OCI-LY7 (cell line): ENCODE data around the gene BSND. TPM values are rescaled to one million over a fixed set of nuclear protein-coding genes. Genes with fewer than 3 reads are reported as not detected.

ENCODE experiments used
- BruUV-seq: library from RNA; stranded (reverse); fragments of 400-500 nt; replicated peaks from 2 replicates; lab custom pipeline; 2021; lab: Mats Ljungman, UMichigan
- CTCF ChIA-PET: fragments of 300-600 bp; sonication (Branson Sonifier 250); formaldehyde crosslinking; loops from one replicate; lab custom pipeline; 2022; ENCODE audit warnings: antibody characterized with exemption; ENCODE audit not compliant: unreplicated experiment; lab: Charles Lee
- POLR2A ChIA-PET: fragments of 300-600 bp; sonication (Branson Sonifier 250); formaldehyde crosslinking; loops from one replicate; lab custom pipeline; 2022; ENCODE audit warnings: antibody characterized with exemption; lab: Charles Lee
- DNase-seq: peaks from one replicate; pipeline ENCODE4 v3.0.0-alpha.2; 2015; ENCODE audit warnings: low spot score
- H2AFZ ChIP-seq: fragments of 200-600 bp; sonication (generic), shearing (Covaris generic); 2 replicates; pipeline ENCODE4 v1.6.1; 2014; ENCODE audit warnings: mild to moderate bottlenecking, antibody characterized with exemption, low read length, moderate library complexity
- H3K27ac ChIP-seq: fragments of 200-600 bp; sonication (generic); 2 replicates; pipeline ENCODE4 v1.5.1; 2014; ENCODE audit warnings: mixed run types, low read depth, mild to moderate bottlenecking, moderate library complexity, low read length, inconsistent platforms; ENCODE audit not compliant: poor library complexity, severe bottlenecking
- H3K36me3 ChIP-seq: fragments of 200-600 bp; sonication (generic); 2 replicates; pipeline ENCODE4 v1.6.1; 2014; ENCODE audit warnings: mild to moderate bottlenecking, antibody characterized with exemption, low read length, moderate library complexity, mixed read lengths; ENCODE audit not compliant: insufficient read depth
- H3K4me1 ChIP-seq: fragments of 200-600 bp; sonication (generic); 2 replicates; pipeline ENCODE4 v1.5.1; 2014; ENCODE audit warnings: mild to moderate bottlenecking, low read length; ENCODE audit not compliant: insufficient read depth, poor library complexity, severe bottlenecking
- H3K4me2 ChIP-seq: fragments of 200-600 bp; sonication (generic); 2 replicates; pipeline ENCODE4 v1.6.1; 2014; ENCODE audit warnings: mild to moderate bottlenecking, low read length
- H3K4me3 ChIP-seq: fragments of 200-600 bp; sonication (generic); 2 replicates; pipeline ENCODE4 v1.5.1; 2014; ENCODE audit warnings: mild to moderate bottlenecking, low read depth, low read length; ENCODE audit not compliant: poor library complexity, severe bottlenecking
- H3K79me2 ChIP-seq: fragments of 200-600 bp; sonication (generic); 2 replicates; pipeline ENCODE4 v1.6.1; 2016; ENCODE audit warnings: low read depth, mild to moderate bottlenecking, low read length, moderate library complexity, mixed read lengths; ENCODE audit not compliant: insufficient read depth
- H3K9me2 ChIP-seq: fragments of 200-600 bp; sonication (generic); 2 replicates; pipeline ENCODE4 v1.6.1; 2016; ENCODE audit warnings: mild to moderate bottlenecking, low read length, mixed read lengths; ENCODE audit not compliant: insufficient read depth
- H3K9me3 ChIP-seq: fragments of 200-600 bp; sonication (generic); 2 replicates; pipeline ENCODE4 v1.6.1; 2014; ENCODE audit warnings: mild to moderate bottlenecking, mixed run types, low read length, mixed read lengths
- H4K20me1 ChIP-seq: fragments of 200-600 bp; sonication (generic); 2 replicates; pipeline ENCODE4 v1.6.1; 2014; ENCODE audit warnings: mild to moderate bottlenecking, antibody characterized with exemption, low read length, moderate library complexity, mixed read lengths; ENCODE audit not compliant: insufficient read depth
- CTCF ChIP-seq: fragments of 200-600 bp; sonication (generic); conservative IDR thresholded peaks from 2 replicates; pipeline ENCODE4 v1.5.1; 2014; ENCODE audit warnings: mild to moderate bottlenecking, antibody characterized with exemption, low read length, moderate library complexity, mixed read lengths
- EZH2phosphoT487 ChIP-seq: fragments of 200-600 bp; sonication (generic); IDR thresholded peaks from 2 replicates; pipeline ENCODE4 v1.6.1; 2018; ENCODE audit warnings: low read depth, borderline replicate concordance, mild to moderate bottlenecking, mixed run types, antibody characterized with exemption, low read length, moderate library complexity, mixed read lengths
- intact Hi-C: fragments of 100-400 bp; cut with micrococcal nuclease; formaldehyde crosslinking; loops from one replicate; pipeline ENCODE4 v1.10.0; 2022; ENCODE audit not compliant: unreplicated experiment
- total RNA-seq, 2 experiments: library from RNA; depleted of rRNA in 1 of 2; stranded (reverse); fragments of >200 nt in 1 of 2; shearing (Covaris generic) in 1 of 2; gene quantifications; 2 replicates each; pipeline ENCODE4 v1.2.3, GENCODE V29; 2014 to 2022

BSND gene
- total RNA-seq, 2 experiments from 2014 or later: not detected

- DNase-seq: no peak
- intact Hi-C loops: no loop called here
- BruUV-seq: no TSS peak
- Histone ChIP-seq H3K9me3 (no peaks in the 10 kb centered on the region), H3K4me1 (no peaks in the 10 kb centered on the region), H3K9me2 (no peaks in the 10 kb centered on the region), H3K36me3 (no peaks in the 10 kb centered on the region), H3K4me3 (no peak overlapping the region), H4K20me1 (no peaks in the 10 kb centered on the region; the same call in 1 of the 2 replicates), H3K27ac (no peak overlapping the region), H3K79me2 (no peaks in the 10 kb centered on the region), H3K4me2 (no peak overlapping the region), H2AFZ (no peak overlapping the region)
- ChIA-PET CTCF (no interaction called here), POLR2A (no interaction called here)
- no peak for TF ChIP-seq CTCF
- no peak for TF ChIP-seq EZH2phosphoT487
These were observed 16.4 kb downstream of the BSND start for GRCh38 chr1:55015123-55015522.

GRCh38 chr1:55015731-55016620, 17.2 kb downstream of the BSND start:
- CTCF ChIA-PET: interaction anchor here (0.7 kb wide), 1 partner anchor 19 kb away, joined by 3 read pairs; no protein-coding TSS in a partner anchor
- no peak for DNase-seq
- Histone ChIP-seq H3K4me2 (no peak overlapping the region), H3K36me3 (no peaks in the 10 kb centered on the region), H4K20me1 (no peaks in the 10 kb centered on the region; the same call in 1 of the 2 replicates), H3K4me3 (no peak overlapping the region), H2AFZ (no peak overlapping the region), H3K4me1 (no peaks in the 10 kb centered on the region), H3K27ac (no peak overlapping the region), H3K9me3 (no peaks in the 10 kb centered on the region), H3K79me2 (no peaks in the 10 kb centered on the region), H3K9me2 (no peaks in the 10 kb centered on the region)
- POLR2A ChIA-PET: interaction anchor here (0.7 kb wide), 1 partner anchor 458 kb away, joined by 3 read pairs; no protein-coding TSS in a partner anchor
- BruUV-seq: no TSS peak
- TF ChIP-seq EZH2phosphoT487: no peak
- no peak for TF ChIP-seq CTCF
- intact Hi-C loops: no loop called here

- H3K4me1 ChIP-seq: no peaks in the 10 kb centered on the region
- H3K4me3 ChIP-seq: no peak overlapping the region
- H3K79me2 ChIP-seq: no peaks in the 10 kb centered on the region
- H3K9me2 ChIP-seq: no peaks in the 10 kb centered on the region
- intact Hi-C loops: no loop called here
- H2AFZ ChIP-seq: no peak overlapping the region
- ChIA-PET CTCF (no interaction called here), POLR2A (interaction anchor here (0.7 kb wide), 1 partner anchor 59 kb away, joined by 3 read pairs; no protein-coding TSS in a partner anchor)
- no peaks in the 10 kb centered on the region; the same call in 1 of the 2 replicates for H4K20me1 ChIP-seq
- no peaks in the 10 kb centered on the region for H3K36me3 ChIP-seq
- DNase-seq: no peak
- TF ChIP-seq EZH2phosphoT487 (no peak), CTCF (no peak)
- no TSS peak for BruUV-seq
- no peak overlapping the region for H3K4me2 ChIP-seq
- H3K27ac ChIP-seq: no peak overlapping the region
- no peaks in the 10 kb centered on the region for H3K9me3 ChIP-seq
These were observed 19.7 kb downstream of the BSND start for GRCh38 chr1:55018395-55018794.
